ENCODE data around the gene RPL7L1.

Gene RPL7L1

GRCh38 chr6:42879372-42880239, at the start of gene RPL7L1 (continued):
- TF ChIP-seq, protein P1, sequence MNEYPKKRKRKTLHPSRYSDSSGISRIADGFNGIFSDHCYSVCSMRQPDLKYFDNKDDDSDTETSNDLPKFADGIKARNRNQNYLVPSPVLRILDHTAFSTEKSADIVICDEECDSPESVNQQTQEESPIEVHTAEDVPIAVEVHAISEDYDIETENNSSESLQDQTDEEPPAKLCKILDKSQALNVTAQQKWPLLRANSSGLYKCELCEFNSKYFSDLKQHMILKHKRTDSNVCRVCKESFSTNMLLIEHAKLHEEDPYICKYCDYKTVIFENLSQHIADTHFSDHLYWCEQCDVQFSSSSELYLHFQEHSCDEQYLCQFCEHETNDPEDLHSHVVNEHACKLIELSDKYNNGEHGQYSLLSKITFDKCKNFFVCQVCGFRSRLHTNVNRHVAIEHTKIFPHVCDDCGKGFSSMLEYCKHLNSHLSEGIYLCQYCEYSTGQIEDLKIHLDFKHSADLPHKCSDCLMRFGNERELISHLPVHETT (tag by site-specific recombination; IDR thresholded peaks at IDR 0.05), result peak; percentile 68
- TF ChIP-seq ZNF2 (tag by site-specific recombination; IDR thresholded peaks at IDR 0.05) (peak; percentile 68), OVOL3 (tag by site-specific recombination; IDR thresholded peaks at IDR 0.05) (peak; percentile 47), ZFP69B (tag by site-specific recombination; IDR thresholded peaks at IDR 0.05) (peak; percentile 67; the same call in 1 of the 2 replicates), ZSCAN4 (tag by site-specific recombination; IDR thresholded peaks at IDR 0.05) (peak; percentile 51; the same call in 1 of the 2 replicates), ZIC2 (tag by site-specific recombination; IDR thresholded peaks at IDR 0.05) (no peak), MZF1 (tag by site-specific recombination; IDR thresholded peaks at IDR 0.05; ENCODE audit: borderline replicate concordance) (peak; percentile 14; the same call in 1 of the 2 replicates), ZNF112 (tag by site-specific recombination; IDR thresholded peaks at IDR 0.05) (no peak), ZEB2 (tag by site-specific recombination; IDR thresholded peaks at IDR 0.05) (peak; percentile 52; the same call in 1 of the 2 replicates), ZNF610 (tag by site-specific recombination; IDR thresholded peaks at IDR 0.05; ENCODE audit: borderline replicate concordance) (peak; percentile 49; the same call in 1 of the 2 replicates), ZNF433 (tag by site-specific recombination; IDR thresholded peaks at IDR 0.05; ENCODE audit: low read depth) (no peak), ZNF600 (tag by site-specific recombination; IDR thresholded peaks at IDR 0.05) (peak; percentile 52; the same call in 1 of the 2 replicates), SP2 (tag by site-specific recombination; IDR thresholded peaks at IDR 0.05) (peak; percentile 53), ZNF660 (tag by site-specific recombination; IDR thresholded peaks at IDR 0.05) (peak; percentile 88), KLF17 (tag by site-specific recombination; IDR thresholded peaks at IDR 0.05) (peak; percentile 39), ZNF76 (tag by site-specific recombination; IDR thresholded peaks at IDR 0.05; ENCODE audit: borderline replicate concordance, low read depth) (peak; percentile 96), SCRT2 (tag by site-specific recombination; IDR thresholded peaks at IDR 0.05) (peak; percentile 62; the same call in 1 of the 2 replicates), ZNF580 (tag by site-specific recombination; IDR thresholded peaks at IDR 0.05) (0 out of 2 replicates have a peak, but pooled peaks have one; percentile 10), ZBTB26 (tag by site-specific recombination; optimal IDR thresholded peaks at IDR 0.05) (peak; percentile 28), KLF16 (tag by site-specific recombination; IDR thresholded peaks at IDR 0.05) (peak; percentile 35; the same call in 1 of the 2 replicates), ZNF558 (tag by site-specific recombination; IDR thresholded peaks at IDR 0.05) (peak; percentile 15; the same call in 1 of the 2 replicates), ZNF350 (tag by site-specific recombination; IDR thresholded peaks at IDR 0.05) (no peak), TRIM28 (IDR thresholded peaks at IDR 0.05; ENCODE audit: borderline replicate concordance, low read length) (peak; percentile 89), ZBTB17 (tag by site-specific recombination; IDR thresholded peaks at IDR 0.05) (peak; percentile 86), ZNF175 (tag by site-specific recombination; IDR thresholded peaks at IDR 0.05) (no peak)
